GM19395 (cell line): ENCODE measurements around the gene OTOR.

Experiments
- ATAC-seq: cut with Tn5 transposase; IDR thresholded peaks from one replicate; pipeline ENCODE4 v1.9.1; 2021; ENCODE audit warnings: mild to moderate bottlenecking, moderate library complexity; ENCODE audit not compliant: unreplicated experiment

OTOR gene

DNA sequence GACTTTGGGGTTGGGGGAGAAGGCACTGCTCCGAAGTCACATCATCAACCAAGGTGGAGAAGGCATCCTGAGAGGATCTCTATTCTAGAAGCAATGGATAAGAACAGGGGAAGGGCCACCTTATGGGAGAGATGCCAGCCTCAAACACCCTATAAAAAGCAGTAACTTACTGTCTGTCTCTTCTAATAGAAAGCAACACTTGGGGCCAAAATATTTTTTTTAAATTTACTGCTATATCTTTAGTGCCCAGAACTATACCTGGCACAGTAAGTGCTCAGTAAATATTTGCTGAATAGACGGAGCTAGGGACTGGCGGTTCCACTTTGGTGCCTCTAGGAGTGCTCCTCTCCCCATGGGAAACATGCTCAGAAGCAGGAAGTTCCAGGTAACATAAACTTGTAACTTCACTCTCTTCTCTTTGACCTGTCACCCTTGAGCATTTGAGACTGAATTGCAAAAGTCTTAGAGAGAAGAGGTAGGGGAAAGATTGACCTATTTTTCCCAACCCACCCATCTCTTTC lies 807 bp upstream of the OTOR start:
- no peak for ATAC-seq

DNA sequence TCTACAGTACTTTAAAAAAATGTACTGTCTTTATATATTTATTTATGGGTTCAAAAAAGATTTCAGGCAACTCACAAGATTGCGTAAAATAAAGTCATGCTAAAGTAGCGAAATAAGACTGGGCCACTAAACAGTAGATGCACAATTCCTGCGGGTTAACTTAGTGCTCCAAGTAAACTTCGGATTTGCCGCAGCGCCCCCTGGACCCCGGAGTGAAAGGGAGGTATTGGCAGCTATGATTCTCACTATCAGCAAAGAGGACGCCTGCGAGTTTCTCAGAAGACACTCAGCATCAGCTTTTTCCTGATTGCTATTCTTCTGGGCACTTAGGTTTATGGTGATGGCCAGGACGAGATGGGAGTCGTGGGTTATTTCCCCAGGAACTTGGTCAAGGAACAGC lies 1.4 kb downstream of the OTOR start:
- no peak for ATAC-seq

DNA sequence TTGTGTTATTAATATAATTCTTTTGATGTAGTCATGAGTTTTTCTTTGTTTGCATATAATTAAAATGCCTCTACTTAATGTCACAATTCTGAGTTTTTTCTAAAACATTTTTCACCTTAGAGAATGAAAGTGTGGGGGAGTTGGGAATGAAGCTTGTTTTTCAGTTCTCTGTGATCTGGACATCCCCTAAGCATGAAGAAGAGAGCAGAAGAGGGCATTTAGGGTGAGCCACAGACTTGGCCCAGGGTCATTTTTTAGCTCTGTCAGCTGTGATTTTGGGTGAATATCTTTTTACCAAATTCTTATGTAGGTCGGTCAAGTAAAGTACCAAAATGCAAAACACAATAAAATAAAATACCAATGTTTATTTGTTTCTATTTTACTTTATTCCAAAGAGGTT lies 3.9 kb downstream of the OTOR start:
- ATAC-seq: no peak

DNA sequence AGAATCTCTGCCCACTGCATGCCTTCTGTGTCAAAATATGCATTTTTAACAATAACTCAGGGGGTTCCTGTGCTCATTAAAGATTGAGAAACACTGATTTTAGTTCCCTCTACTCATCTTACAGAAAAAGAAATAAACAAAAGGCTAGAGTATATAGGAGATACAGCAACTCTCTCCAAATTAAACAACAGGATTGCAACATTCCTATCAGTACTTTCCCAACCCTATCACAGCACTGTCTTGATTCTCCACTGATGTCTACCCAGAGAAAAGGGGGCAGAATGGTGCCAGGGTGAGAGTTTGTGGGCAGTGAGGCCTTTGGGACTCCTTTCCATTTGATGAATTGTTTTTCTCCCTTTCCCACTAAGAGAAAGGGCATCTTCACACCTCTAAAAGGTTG lies 4.7 kb downstream of the OTOR start:
- ATAC-seq: no peak

DNA sequence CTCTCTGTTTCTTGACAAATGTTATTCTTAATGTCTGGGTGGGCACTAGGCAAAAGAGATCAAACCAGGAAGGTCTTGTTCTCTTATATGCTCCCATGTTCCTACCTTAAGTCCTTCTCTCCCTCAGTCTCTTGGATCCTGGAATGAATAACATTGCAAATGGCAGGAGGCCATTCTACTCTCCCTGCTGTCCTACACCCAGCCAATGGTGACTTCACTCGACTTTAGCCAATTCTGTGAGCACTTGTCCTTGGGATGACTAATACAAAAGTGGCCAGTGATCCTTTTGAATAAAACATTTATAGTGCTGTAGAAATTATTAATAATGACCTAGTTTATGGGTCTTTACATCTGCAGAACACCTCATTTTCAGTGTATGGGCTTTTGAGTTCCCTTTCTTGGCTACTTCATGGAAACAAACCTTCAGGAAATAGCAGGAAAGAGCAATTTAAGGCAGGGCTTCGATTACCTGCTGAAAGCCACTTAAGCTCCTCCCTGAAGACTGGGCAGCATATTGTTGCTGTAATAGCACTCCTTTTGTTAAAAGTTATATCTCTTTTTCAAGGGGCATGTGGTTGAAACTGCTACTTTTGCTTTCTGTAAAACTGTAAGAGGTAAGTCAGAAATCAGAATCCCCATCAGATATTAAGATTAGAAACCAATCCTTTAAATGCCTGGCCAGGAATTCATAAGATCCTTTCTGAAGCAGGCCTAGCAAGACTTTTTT lies 10.5 kb downstream of the OTOR start:
- ATAC-seq: peak; percentile 66

DNA sequence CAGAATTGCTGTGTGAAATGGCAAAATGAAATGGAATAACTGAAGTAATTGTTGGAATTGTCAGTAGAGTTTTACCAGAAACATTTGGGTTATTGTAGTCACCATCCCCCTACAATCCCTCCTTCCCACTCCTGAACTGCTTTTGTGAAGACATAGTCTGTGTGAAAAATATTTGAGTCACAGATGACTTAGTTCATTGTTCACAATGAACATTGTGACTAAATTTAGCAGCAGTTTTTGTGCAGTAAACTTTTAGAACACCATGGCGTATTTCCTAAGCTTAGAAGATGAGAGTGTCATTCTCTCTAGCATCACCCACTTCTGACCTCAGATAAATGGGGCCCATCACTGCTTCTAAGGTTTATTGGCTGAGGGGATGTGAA lies 11.0 kb downstream of the OTOR start:
- no peak for ATAC-seq

DNA sequence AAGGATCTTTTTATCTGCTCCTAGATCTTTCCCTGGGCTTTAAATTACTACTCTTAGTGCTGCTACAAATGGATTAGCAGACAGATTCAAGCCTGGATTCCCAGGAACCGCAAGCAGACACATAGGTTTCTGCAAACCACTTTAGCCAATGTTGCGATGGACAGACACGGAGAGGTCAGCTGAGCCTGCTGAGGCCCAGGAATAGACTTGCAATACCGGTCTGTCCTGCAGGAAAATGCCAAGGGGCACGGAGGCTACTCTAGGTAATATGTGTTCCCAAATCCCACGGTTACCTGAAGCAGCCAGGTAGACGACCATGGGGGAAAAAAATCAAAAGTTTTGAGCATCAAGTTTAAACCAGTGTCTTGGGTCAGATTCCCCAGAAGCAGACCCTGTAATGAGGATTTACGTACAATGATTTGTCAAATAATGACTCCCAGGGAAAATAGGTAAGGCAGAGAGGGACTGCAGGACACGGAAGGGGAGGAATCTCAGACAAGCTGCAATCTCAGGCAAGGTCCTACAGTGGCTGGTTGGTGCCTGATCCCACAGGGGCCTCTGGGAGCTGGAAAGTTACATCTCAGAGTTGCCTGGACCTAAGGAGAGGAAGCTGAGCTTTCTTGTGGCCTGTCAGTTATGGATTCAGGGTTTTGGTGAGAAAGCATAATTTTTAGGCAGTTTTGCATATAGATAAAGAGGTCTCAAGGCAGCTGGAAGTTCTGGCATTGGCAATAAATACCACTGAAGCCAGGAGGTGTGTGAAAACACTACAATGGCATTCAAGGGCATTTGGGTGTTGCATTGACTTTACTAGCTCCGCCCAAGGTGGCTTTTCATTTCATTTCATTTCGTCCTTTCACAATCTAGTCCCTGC lies 12.5 kb downstream of the OTOR start:
- ATAC-seq: no peak

DNA sequence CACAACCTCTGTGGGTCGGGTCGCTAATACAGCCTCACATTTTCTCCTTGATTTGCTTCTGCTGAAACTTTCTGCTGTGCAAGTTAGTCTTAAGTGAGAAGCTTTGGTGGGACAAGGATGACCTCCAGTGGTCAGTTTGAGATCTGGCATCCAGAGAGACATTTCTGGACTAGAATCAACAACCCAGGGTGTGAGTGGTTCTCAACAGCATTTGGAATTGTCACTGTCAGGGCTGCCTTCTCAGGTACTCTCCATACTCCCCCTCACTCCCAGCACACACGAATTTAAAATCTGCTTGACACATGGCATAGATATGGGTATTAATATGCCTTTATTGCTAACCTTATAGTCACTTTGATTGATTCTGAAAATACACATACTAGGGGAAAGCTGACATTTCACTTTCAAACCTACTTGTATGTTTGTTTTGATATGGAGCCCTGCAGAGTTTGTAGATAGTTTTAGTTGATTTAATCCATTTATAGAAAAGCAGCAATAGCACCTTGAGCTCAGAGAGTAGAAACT lies 13.2 kb downstream of the OTOR start:
- ATAC-seq: peak; percentile 76

DNA sequence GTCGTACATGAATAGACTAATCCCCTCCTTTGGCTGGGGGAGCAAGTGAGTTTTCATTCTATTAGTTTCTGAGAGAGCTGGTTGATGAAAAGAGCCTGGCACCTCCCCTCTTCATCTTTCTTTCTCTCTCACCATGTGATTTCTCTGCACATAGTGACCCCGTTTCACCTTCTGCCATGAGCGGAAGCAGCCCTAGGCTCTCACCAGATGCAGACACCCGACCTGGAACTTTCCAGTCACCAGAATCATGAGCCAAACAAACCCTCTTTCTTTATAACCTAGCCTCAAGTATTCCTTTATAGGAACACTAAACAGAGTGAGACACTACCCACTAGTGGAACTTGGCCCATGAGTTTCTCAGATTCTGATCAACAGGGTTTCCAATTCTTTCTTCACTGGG lies 16.4 kb downstream of the OTOR start:
- no peak for ATAC-seq

DNA sequence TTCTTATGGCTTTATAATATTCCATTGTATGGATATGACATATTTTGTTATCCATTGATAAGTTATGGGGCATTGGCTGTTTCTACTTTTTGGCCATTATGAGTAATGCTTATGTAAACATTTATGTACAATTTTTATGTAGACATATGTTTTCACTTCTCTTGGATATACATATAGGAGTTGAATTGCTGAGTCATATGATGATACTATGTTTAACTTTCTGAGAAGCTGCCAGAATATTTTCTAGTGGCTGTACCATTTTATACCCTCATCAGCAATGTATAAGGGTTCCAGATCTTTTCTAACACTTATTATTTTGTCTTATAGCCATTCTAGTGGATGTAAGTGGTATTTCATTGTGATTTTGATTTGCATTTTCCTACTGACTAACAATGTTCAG lies 23.1 kb downstream of the OTOR start:
- no peak for ATAC-seq

DNA sequence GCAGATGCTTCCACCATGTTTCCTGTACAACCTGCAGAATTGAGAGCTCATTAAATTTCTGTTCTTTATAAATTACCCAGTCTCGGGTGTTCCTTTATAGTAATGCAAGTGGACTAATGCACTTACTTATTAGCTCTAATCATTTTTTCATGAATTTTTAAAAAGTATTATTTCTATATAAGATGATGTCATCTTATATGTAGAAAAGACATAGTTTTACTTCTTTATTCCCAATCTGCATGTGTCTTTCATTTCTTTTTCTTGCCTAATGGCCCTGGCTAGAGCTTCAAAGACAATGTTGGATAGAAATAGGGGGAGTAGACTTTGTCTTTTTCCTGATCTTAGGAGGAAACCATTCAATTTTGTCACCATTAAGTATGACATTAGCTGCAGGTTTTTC lies 27.8 kb downstream of the OTOR start:
- ATAC-seq: no peak

DNA sequence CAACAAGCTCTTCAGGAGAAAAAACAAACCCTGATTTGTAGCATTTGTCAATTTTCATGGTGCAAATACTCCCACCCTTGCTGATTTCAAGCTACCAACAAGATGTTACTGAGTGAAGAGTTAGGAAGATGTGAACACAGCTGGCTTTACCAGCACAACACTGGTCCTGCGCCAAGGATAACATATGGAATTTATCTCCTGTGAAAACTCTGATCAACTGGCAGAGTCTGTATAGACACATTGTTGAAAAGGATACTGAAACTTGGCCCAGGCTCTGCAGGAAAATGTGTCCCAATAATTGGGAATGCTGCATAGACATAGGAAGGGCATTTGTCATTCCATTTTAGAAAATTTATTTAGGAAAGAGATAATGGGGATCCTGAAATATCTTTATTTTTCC lies 29.0 kb downstream of the OTOR start:
- no peak for ATAC-seq

DNA sequence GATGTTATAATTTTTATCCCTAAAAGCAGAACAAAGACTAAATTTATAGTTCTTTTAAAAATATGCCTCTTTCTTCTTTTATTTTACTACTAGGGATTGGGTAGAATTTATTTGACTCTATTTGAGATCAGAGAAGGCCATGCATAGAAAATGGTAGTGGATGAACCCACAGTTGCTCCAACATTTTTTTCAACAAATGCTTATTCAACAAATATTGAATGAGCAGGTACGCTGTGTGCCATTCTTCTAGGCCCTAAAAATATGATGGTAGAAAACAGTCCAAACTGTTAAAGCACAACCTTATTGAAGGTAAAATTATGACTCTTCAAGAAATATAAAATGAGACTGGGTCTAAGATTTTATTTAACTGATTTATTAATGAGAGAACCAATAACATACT lies 30.0 kb downstream of the OTOR start:
- ATAC-seq: no peak

DNA sequence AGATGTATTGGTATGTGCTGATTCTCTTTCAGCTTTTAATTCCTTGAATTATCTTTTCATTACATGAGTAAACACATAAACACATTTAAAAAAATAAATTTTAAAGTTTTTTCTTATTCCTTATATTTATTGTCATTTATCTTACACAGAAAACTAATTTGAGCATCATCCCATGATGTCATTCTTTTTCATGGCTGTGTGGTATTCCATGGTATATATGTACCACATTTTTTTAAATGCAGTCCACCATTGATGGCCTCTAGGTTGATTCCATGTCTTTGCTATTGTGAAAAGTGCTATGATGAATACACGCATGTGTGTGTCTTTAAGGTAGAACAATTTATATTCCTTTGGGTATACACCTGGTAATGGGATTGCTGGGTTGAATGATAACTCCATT lies 33.3 kb downstream of the OTOR start:
- ATAC-seq: no peak

DNA sequence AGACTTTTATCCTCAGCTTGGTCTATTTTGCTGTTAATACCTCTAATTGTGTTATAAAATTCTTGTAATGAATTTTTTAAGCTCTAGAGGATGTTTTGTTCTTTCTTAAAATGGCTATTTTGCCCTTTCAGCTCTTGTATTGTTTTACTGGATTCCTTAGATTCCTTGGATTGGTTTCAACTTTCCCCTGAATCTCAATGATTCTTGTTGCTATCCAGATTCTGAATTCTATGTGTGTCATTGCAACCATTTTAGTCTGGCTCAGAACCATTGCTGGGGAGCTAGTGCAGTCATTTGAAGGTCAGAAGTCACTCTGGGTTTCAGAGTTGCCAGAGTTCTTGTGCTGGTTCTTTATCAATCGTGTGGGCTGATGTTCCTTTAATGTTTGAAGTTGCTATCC lies 37.1 kb downstream of the OTOR start:
- ATAC-seq: no peak
